SKM-1 (cell line): ENCODE measurements around the gene SLC15A1.

Experiments used
- DNase-seq: peaks from one replicate; lab custom pipeline; 2025; ENCODE audit not compliant: unreplicated experiment; lab: John Stamatoyannopoulos, UW

The SLC15A1 gene

DNA sequence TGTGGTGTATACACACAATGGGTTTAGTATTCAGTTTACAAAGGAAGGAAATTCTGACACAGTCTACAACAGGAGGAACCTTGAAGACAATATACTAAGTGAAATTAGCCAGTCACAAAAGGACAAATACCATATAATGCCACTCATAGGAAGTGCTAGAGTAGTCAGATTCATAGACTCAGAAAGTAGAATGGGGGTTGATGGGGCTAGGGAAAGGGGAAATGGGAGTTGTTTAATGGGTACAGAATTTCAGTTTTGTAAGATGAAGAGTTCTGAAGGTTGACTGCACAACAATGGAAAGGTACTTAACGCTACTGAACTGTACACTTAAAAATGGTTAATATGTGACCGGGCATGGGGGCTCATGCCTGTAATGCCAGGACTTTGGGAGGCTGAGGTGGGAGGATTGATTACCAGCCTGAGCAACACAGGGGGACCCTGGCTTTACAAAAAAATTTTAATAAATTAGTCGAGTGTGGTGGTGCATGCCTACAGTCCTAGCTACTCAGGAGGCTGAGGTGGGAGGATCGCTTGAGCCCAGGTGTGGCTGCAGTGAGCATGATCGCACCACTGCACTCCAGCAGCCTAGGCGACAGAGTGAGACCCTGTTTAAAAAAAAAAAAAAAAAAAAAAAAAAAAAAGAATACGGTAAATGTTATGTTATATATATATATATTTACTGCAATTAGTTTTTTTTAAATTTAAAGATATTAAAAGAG is 45.0 kb downstream of the SLC15A1 start:
- DNase-seq = no peak

- DNase-seq = no peak
Observed at GRCh38 chr13:98706446-98707110, 45.9 kb downstream of the SLC15A1 start.

DNA sequence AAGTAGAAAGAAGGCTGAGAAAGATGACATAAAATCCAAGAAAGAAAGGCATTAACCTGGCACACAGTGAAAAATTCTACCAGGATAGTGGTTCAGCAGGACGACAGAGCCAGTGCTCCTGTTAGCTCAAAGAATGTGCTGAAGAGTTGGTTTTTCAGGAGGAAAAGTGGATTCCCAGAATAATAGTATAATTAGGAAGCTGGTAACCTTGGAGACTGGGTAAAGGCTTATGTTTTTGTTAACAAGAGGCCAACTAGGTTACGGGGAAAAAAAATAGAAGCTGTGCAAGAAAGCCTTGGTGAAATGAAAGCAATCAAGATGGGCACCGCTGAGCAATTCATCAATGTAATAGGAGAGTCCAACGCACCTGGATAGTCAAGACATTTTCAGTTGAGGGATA is 54.7 kb downstream of the SLC15A1 start:
- no peak for DNase-seq

DNA sequence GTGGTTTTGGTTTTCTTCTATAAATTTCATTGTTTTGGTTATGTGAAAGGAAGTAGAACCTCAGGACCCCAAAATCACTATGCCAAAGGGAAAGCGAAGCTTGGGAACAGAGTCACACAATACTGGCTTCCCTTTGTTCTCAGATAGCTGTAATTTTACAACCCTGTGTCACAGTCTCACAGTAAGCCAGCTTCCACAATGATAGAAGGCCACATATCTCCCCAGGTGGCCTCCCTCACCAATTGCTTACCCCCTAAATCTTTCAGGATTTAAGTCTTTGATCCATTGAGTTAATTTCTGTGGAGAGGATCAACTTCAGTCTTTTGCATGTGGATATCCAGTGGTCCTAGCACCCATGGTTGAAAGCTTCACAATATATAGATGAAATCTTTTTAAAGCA is 58.7 kb downstream of the SLC15A1 start:
- no peak for DNase-seq

GRCh38 chr13:98691360-98691759 is 61.1 kb downstream of the SLC15A1 start:
- DNase-seq = no peak

DNA sequence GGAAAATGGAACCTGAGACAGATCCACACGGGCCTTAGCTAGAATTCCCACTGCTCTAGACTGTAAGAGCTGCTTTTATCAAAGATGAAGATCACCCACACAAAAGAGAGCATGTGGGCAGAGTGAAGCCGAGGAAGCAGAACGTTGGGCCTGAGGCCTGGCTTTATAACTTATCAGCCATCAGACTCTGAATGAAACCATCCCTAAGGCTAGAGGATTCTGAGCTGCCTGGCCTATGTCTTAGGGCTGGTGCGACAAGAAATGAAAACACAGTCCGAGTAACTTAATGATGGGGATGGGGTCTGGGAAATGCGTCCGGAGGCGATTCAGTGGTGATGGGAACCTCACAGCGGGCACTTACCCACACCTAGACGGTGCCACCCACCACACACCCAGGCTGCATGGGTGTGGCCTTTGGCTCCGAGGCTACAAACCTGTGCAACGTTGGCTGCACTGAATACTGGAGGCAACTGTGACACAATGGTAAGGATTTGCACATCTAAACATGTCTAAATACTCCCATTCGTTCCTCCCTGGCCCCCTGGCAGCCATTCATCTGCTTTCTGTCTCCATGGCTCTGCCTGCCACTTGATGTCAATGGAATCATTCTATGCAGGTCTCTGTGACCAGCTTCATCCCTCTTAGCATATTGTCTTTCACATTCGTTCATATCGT is 62.0 kb downstream of the SLC15A1 start:
- DNase-seq = no peak

GRCh38 chr13:98689347-98689968 is 63.0 kb downstream of the SLC15A1 start:
- no peak for DNase-seq

GRCh38 chr13:98688373-98688772 is 64.1 kb downstream of the SLC15A1 start:
- DNase-seq = no peak

- DNase-seq = no peak
Observed at GRCh38 chr13:98687319-98687718, 65.2 kb downstream of the SLC15A1 start.

DNA sequence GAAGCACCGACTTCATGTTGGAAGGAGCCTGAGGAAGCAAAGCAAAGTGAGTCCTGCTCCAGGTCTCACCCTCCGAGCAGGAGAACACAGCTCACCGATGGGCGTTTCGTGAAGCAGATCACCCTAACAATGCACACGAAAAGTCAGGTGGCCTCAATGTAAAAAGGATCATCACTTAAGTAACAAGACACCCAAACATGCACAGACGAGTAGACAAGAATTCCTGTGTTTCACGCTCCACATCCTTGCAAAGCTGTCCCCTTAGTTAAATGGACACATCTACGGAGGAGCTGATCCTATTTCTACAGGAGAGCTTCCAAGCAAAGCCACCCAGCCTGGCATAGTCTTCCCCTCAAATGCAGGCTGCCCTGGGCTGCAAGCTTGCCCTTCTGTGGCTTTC is 66.2 kb downstream of the SLC15A1 start:
- DNase-seq = no peak

GRCh38 chr13:98685146-98685545 is 67.3 kb downstream of the SLC15A1 start:
- DNase-seq = no peak

DNA sequence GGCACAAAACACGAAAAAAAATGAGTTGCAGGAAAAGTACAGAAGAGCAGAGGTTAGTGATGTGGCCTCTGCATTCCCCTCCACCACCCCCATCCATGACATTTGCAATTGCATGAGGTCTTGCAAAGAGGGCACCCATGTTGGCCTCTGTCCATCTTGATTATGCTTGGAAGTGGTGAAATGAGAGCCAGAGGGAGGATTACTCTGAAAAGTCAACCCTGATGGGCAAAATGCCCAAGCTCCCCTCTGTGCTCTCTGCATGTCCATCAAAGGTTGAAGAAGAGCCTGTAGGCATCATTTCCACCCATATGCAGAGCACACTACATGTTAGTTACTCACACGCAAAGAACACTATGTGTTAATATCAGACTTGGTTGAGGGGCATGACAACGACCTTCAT is 71.4 kb downstream of the SLC15A1 start:
- DNase-seq = no peak

DNA sequence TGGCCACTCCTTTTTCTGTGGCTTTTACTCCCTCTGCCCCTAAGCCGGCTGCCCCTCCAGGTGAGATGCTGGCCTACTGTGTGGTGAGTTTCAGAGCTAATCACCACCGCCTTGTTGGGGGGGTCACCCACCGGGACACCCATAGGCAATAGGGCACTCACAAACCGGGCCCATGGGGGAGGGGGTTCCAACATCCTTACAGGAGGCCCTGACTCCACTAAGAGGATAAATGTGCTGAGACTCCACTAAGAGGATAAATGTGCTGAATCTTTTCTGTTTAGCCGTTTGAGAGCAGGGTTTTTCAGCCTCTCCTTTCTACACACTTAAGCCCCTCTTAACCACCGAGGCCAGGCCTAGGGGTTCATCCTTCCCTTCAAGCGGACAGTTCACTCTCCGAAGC is 73.7 kb downstream of the SLC15A1 start:
- no peak for DNase-seq

DNA sequence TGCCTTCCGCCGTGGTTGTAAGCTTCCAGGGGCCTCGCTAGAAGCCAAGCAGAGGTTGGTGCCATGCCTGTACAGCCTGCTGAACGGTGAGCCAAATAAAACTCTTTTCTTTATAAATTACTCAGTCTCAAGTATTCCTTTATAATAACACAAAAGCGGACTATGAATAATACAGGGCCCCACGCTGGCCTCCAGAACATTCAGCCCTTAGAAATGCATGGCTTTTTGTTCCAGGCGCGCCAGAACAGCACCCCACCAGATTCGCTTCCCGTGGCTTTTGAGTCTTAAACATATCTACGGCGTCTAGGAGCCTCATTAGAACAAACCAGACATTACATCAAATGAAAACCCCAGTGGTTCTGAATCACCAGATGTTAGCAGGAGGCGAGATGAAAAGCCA is 75.1 kb downstream of the SLC15A1 start:
- DNase-seq = no peak

DNA sequence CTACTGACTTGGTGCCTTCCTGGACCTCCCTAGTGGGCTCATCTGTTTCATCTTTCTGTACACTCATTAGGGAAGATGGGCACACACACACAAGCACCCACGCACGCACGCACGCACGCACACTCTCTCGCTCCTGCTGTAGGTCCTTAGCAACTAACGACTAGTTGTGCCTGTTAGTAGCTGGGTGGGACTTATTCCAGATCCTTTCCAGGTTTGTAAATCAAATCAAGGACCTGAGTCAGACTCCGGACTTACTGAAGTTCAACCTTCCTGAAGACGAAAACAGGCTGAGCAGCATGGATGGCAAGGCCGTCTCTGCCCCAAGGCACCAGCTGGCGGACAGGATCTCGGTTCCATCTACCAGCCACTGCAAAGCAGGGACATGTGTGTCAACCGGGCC is 76.2 kb downstream of the SLC15A1 start:
- DNase-seq = no peak

DNA sequence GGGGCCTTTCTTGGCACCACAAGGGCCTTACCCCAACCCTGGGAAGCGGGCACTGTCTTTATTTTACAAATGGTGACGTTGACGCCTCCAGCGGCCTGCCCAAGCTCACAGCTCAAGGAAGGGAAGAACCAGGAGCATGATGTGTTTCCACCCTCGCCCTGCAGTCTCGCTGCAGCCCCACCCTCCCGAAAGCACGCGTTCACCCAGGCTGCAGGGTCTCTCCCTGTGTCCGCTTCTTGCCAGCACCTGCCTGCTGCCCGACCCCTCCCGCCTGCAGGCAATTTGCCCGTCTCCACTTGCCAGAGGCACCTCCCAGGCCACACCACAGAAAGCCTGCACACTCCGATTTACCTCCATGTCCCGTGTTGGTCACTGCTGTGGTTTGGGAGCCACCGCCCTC is 76.6 kb downstream of the SLC15A1 start:
- no peak for DNase-seq

DNA sequence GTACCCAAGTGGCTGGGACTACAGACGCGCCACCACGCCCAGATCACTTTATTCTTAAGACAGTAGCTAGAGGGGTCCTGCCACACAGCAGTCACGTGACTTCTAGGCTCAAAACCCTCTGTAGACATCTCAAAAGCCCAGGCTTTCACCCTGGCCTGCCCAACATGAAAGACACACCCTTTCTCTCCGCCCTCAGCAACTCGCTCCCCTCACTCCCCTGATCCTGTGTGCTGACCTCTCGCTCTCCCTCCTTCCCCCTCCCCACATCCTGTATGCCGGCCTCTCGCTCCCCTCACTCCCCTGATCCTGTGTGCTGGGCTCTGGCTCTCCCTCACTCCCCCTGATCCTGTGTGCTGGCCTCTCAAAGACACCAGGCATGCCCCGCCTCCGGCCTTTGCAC is 77.4 kb downstream of the SLC15A1 start:
- DNase-seq = no peak

DNA sequence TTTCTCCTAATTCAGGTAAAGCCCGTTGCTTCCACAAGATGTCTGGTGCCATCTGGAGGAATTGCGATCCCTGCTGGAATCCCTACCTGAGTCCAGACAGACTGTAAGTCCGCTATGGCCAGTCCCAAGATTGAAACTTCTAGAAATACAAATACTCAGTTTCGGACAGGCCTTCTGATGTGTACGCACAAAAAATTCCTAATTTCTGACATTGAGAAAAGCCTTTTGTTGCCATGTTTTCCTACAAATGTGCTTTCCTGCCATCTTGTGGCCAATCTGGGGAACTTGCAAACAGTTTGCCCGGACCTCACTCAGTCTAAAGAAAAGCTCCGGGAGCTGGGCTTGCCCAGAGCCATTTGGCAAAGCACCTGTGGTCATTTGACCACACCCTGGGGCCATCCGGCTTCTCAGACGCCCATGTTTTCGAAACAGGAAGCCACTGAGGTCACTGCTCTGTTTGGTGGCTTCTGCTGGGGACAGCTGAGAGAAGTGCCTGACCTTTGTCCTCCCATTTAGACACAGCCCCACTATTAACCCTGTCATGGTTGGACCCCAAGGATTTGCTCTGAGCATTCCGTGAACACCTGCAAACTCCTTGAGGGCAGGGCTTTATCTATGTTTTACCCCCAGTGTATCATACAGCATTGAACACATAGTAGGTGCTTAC is 79.4 kb downstream of the SLC15A1 start:
- peak; percentile 35 for DNase-seq

DNA sequence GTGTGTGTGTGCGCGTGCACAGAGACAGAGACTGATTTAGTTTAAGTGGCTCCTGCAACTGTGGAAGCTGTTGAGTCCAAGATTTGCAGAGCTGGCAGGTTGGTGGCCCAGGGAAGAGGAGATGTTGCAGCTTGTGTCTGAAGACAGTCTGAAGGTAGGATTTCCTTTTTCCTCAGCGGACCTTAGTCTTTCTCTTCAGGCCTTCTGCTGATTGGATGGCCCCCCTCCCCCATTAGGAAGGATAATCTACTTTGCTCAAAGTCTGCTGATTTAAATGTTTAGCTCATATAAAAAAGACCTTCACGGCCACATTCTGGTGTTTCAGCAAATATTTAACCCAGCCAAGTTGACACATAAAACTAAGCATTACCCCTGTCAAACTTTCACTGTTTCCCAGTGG is 84.3 kb downstream of the SLC15A1 start:
- DNase-seq = no peak

GRCh38 chr13:98665638-98665995 is 86.9 kb downstream of the SLC15A1 start:
- DNase-seq = no peak

DNA sequence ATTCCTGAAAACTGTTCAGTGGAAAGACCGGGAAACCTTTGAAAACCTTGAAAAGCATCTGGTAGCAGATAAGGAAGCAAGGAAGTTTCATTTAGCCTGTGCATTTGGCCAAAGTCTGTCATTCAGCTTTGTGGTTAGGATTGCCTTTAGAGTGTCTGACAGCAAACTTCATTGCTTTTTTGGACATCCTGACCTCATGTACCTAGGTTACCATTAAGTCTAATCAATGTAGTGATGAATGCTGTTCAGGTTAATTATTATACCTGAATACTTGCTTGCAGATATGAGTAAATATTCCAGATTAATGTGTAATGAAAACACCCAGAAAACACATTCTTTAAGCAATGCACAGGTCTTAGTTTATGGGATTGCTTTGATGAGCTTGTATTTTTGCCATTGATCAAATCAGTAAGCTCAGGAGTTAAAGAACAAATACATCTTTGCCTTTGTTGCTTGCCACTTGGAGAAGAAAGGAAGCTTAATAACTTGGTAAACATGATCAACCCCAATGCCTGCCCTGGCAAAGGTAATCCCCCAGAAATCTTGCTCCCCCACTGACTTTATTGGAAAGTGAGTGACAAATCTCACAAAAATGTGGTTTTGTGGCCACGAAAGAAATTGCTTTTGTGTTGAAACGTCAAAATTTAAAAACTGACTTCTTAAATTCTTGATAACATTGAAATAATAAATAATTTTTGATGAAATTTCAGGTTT is 87.4 kb downstream of the SLC15A1 start:
- no peak for DNase-seq
